A549 (cell line): ENCODE results near the gene KRTAP24-1.

ENCODE experiments used
- BHLHE40 ChIP-seq: IDR thresholded peaks from 2 replicates; pipeline ENCODE4 v1.6.1; 2012; ENCODE audit warnings: low read depth, low read length, inconsistent platforms
- CTCF ChIP-seq: fragments of >200 bp; sonication (Bioruptor Twin); formaldehyde crosslinking; IDR thresholded peaks from 3 replicates; pipeline ENCODE4 v1.5.1; 2016
- EHMT2 ChIP-seq: fragments of 200-600 bp; sonication (generic); IDR thresholded peaks from 2 replicates; pipeline ENCODE4 v1.6.1; 2016; ENCODE audit warnings: antibody characterized with exemption, low read depth, mild to moderate bottlenecking, moderate library complexity
- EP300 ChIP-seq, 2 experiments: fragments of >200 bp; sonication (Bioruptor Twin); formaldehyde crosslinking; IDR thresholded peaks; 2 replicates in 1 of 2; 3 replicates in 1 of 2; pipeline ENCODE4 v1.6.1; 2016 to 2017
- HMGXB4 ChIP-seq: fragments of 250-450 bp; sonication (Bioruptor Pico); IDR thresholded peaks from 2 replicates; pipeline ENCODE4 v1.5.0; 2021; ENCODE audit warnings: mild to moderate bottlenecking, moderate library complexity, borderline replicate concordance
- POLR2A ChIP-seq: IDR thresholded peaks from 2 replicates; pipeline ENCODE4 v1.6.1; 2012; ENCODE audit warnings: mild to moderate bottlenecking, low read length
- RARB ChIP-seq: fragments of 250-450 bp; sonication (Bioruptor Pico); IDR thresholded peaks from 2 replicates; pipeline ENCODE4 v1.8.0; 2021; ENCODE audit warnings: mild to moderate bottlenecking, moderate library complexity
- REST ChIP-seq: fragments of 200-600 bp; sonication (generic); IDR thresholded peaks from 2 replicates; pipeline ENCODE4 v1.6.1; 2016; ENCODE audit warnings: antibody characterized with exemption, mild to moderate bottlenecking, moderate library complexity
- RNF2 ChIP-seq: fragments of 200-600 bp; sonication (generic); IDR thresholded peaks from 2 replicates; pipeline ENCODE4 v1.6.1; 2016; ENCODE audit warnings: low read depth, mild to moderate bottlenecking, antibody characterized with exemption, moderate library complexity, borderline replicate concordance
- ZSCAN20 ChIP-seq: fragments of 250-450 bp; sonication (Bioruptor Pico); IDR thresholded peaks from 2 replicates; pipeline ENCODE4 v1.8.0; 2022; ENCODE audit warnings: mild to moderate bottlenecking, moderate library complexity

GRCh38 chr21:30256100-30256499, 26.6 kb downstream of the KRTAP24-1 start:
- TF ChIP-seq CTCF (no peak), EHMT2 (no peak), REST (no peak), POLR2A (no peak), EP300 (IDR thresholded peaks at IDR 0.05) (no peak), HMGXB4 (CRISPR knock-in tag) (no peak), BHLHE40 (no peak), ZSCAN20 (CRISPR knock-in tag) (no peak), RARB (CRISPR knock-in tag) (no peak), RNF2 (no peak)
